Endothelial cell of umbilical vein (primary cell): ENCODE data around the gene OSGIN1.

ENCODE experiments used
- POLR2AphosphoS5 ChIP-seq: IDR thresholded peaks from 2 replicates; pipeline ENCODE4 v1.6.1; 2012; ENCODE audit warnings: low read depth, mild to moderate bottlenecking, control low read depth, low read length, moderate library complexity; ENCODE audit not compliant: insufficient read depth
- TF ChIP-seq, protein P1 (sequence below), 2 donors: IDR thresholded peaks; 1 replicate in 1 of 2; 2 replicates in 1 of 2; pipeline ENCODE4 v1.5.1; 2011; ENCODE audit warnings: low read length in 2 of 2, mild to moderate bottlenecking in 2 of 2, moderate library complexity in 2 of 2, control low read depth in 1 of 2, inconsistent platforms in 1 of 2, low read depth in 1 of 2; ENCODE audit not compliant: insufficient read depth in 1 of 2; ENCODE audit errors: extremely low read depth in 1 of 2
- TF ChIP-seq, protein P2 (sequence below): IDR thresholded peaks from 2 replicates; pipeline ENCODE4 v1.6.1; 2011; ENCODE audit not compliant: insufficient read depth, insufficient read length

DNA sequence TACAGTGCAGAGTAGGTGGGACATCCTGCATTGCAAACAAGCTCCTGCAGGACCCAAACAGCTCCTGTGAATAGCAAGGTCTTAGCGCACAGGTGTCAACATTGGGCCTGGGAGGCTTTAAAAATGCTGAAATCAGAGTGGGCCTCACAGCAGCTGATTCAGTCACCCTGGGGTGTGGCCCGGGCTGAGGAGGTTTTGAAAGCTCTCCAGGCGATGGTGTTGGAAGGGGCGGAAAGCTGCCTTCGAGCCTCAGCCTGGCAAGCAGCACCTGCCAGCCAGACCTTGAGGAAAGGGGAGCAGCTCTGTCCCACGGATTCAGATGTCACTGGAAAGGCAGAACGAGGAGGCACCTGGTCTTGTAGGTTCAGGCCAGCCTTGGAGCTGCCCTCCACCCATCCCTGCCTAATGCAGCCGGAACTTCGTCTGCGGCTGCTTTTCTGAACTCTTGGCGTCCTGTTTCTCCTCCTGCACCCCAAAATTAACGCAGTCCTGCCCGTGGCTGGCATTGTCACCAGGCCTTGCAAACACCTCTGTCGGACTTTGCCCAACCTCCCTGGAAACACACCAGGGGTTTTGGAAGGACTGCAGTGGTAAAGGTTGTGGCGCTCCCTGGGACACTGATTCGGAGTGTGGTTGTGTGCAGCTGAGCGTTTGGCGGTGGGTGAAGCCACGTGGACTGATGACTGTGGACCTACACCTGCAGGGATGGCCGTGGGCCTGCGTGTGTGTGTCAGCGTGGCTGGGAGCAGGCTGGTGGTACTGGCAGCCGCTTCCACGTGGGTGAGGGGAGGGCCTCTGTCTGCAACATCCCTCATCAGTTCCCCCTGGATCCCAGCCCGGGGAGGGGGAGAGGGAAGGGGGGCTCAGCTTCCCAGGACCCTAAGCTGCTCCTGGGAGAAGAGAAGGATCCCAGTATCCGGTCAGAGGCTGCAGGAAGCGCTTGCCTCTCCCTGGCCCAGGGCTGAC, 18.4 kb downstream of the OSGIN1 start:
- TF ChIP-seq POLR2AphosphoS5 = no peak
- TF ChIP-seq, protein P1, sequence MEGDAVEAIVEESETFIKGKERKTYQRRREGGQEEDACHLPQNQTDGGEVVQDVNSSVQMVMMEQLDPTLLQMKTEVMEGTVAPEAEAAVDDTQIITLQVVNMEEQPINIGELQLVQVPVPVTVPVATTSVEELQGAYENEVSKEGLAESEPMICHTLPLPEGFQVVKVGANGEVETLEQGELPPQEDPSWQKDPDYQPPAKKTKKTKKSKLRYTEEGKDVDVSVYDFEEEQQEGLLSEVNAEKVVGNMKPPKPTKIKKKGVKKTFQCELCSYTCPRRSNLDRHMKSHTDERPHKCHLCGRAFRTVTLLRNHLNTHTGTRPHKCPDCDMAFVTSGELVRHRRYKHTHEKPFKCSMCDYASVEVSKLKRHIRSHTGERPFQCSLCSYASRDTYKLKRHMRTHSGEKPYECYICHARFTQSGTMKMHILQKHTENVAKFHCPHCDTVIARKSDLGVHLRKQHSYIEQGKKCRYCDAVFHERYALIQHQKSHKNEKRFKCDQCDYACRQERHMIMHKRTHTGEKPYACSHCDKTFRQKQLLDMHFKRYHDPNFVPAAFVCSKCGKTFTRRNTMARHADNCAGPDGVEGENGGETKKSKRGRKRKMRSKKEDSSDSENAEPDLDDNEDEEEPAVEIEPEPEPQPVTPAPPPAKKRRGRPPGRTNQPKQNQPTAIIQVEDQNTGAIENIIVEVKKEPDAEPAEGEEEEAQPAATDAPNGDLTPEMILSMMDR (IDR thresholded peaks at IDR 0.05; ENCODE audit: extremely low read depth in 1 of 2, insufficient read depth in 1 of 2, low read depth in 1 of 2, low read length in 2 of 2) = no peak
- TF ChIP-seq, protein P2, sequence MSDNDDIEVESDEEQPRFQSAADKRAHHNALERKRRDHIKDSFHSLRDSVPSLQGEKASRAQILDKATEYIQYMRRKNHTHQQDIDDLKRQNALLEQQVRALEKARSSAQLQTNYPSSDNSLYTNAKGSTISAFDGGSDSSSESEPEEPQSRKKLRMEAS = no peak
